ENCODE results near the gene MSRB3. TPM values are rescaled to one million over a fixed set of nuclear protein-coding genes. Genes with fewer than 3 reads are reported as not detected.
"Not testable (repeated sequence)": the region's sequence is repeated elsewhere in the genome, so short reads cannot be mapped to it uniquely, and the experiment has no call there.

Gene MSRB3
- total RNA-seq, 2 experiments from 2014 or later, result not detected

DNA sequence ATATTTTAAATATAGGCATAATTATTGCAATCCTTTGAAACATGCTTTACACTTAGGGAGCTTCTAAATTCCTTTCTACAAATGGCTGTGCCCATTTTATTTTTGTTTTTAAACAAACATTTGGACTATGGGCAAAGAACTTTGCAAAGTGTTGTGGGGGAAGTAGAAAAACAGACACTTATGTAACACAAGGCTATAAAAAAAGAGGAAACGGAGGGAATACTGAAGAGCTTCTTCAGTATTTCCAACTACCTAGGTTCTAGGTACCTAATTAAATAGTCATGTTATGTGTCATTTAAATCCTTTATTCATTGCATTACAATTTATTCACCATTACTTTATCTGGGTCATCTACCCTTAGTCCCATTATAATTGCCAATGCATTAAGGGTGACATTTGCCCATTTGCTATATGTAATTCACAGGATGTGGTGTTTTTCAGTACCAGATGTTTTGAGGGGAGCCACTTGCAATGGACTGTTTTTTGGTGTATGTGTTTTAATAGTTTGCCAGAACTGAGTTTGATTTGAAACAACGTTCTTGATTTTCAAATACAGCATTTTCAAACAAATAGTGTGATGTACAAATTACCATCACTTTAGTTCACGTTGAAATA, 1.5 kb upstream of the MSRB3 start:
- peaks cover 71% of the 10 kb centered on the region for H3K27me3 Mint-ChIP-seq
- peaks cover 4% of the 10 kb centered on the region for H3K4me1 Mint-ChIP-seq
- no peak overlapping the region for H3K27ac Mint-ChIP-seq
- no peak for DNase-seq
- no peaks in the 10 kb centered on the region for H3K9me3 Mint-ChIP-seq
- H3K36me3 Mint-ChIP-seq, result no peaks in the 10 kb centered on the region
- H3K4me3 Mint-ChIP-seq, result no peak overlapping the region

- Mint-ChIP-seq H3K27ac (no peak overlapping the region), H3K4me3 (peak overlapping the region; percentile 29), H3K4me1 (peaks cover 4% of the 10 kb centered on the region), H3K36me3 (no peaks in the 10 kb centered on the region), H3K9me3 (no peaks in the 10 kb centered on the region), H3K27me3 (peaks cover 79% of the 10 kb centered on the region)
- DNase-seq, result no peak
Observed at GRCh38 chr12:65277994-65278575, 398 bp upstream of the MSRB3 start.

DNA sequence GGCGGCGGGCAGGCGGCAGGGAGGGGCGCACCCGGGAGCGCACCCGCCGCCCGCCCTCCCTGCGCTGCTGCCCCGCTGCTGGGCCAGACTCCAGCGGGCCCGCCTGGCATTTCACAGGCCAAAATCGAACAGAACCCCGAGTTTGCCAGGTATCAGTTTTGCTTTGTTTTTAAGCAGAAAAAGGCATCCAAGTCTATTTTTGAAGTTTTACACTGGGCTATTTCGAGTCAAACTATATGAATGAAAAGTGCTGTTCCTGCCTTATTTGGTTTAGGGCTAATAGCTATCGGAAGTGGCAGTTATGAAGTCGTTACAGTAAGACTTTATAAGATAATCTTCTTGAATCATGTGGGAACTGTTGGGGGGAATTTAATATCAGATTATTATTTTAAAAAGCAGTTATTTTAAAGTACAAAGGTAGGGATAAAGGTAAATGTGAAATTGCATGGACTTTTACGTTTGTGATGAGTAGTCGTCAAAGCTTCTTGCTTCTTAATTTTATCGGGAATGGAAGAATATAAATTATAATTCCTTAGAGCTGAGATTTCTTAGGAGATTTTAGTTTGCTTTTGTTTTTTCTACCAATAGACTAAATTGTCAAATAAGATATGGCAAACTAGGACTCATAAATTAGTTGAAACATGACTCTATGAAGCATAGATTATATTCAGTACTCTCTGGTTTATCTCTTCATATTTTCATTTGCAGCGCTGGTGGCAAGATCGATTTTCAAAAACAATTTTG, 1.1 kb downstream of the MSRB3 start:
- Mint-ChIP-seq H3K36me3 (no peaks in the 10 kb centered on the region), H3K27ac (no peak overlapping the region), H3K9me3 (no peaks in the 10 kb centered on the region), H3K4me3 (peak overlapping the region; percentile 62), H3K27me3 (peaks cover 69% of the 10 kb centered on the region), H3K4me1 (peaks cover 4% of the 10 kb centered on the region)
- no peak for DNase-seq

DNA sequence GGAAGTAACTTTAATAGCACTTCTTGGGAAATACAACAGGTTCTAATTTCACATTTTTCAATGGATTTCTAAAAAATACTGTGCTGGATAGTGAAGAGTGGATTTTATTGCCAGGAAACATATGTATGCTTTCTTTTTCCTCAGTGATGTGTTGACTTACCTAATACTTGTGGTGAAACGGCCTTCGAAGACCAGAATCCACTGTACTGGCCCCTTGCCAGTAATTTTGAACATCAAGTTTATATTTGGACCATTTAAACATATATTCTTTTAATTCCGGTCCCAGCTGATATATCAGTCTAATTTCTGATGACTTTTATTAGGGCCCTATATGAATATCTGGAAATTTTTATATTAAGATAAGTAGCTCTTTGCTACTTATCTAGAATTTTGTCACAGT, 1.8 kb downstream of the MSRB3 start:
- DNase-seq, result no peak
- Mint-ChIP-seq H3K27me3 (peaks cover 66% of the 10 kb centered on the region), H3K36me3 (no peaks in the 10 kb centered on the region), H3K27ac (no peak overlapping the region), H3K4me3 (no peak overlapping the region), H3K9me3 (no peaks in the 10 kb centered on the region), H3K4me1 (peaks cover 4% of the 10 kb centered on the region)

- DNase-seq, result no peak
- H3K9me3 Mint-ChIP-seq, result no peaks in the 10 kb centered on the region
- no peaks in the 10 kb centered on the region for H3K36me3 Mint-ChIP-seq
- H3K27me3 Mint-ChIP-seq, result peaks cover 54% of the 10 kb centered on the region
- no peak overlapping the region for H3K4me3 Mint-ChIP-seq
- peaks cover 3% of the 10 kb centered on the region for H3K4me1 Mint-ChIP-seq
- no peak overlapping the region for H3K27ac Mint-ChIP-seq
Observed at GRCh38 chr12:65282840-65283239, 4.4 kb downstream of the MSRB3 start.

DNA sequence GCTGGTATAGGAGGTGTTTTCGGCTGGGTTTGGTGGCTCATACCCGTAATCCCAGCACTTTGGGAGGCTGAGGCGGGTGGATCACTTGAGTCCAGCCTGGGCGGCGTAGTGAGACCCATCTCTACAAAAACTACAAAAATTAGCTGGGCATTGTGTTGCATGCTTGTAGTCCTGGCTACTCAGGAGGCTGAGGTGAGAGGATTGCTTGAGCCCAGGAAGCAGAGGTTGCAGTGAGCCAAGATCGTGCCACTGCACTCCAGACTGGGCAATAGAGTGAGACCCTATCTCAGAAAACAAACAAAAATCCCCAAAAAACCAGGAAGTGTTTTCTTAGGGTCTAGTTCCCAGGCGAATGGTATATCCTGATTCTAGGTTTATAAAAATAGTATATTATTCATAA, 7.0 kb downstream of the MSRB3 start:
- not testable (repeated sequence) for H3K27ac Mint-ChIP-seq, H3K9me3 Mint-ChIP-seq, H3K36me3 Mint-ChIP-seq, H3K4me3 Mint-ChIP-seq, DNase-seq, H3K4me1 Mint-ChIP-seq
- peaks cover 38% of the 10 kb centered on the region for H3K27me3 Mint-ChIP-seq

DNA sequence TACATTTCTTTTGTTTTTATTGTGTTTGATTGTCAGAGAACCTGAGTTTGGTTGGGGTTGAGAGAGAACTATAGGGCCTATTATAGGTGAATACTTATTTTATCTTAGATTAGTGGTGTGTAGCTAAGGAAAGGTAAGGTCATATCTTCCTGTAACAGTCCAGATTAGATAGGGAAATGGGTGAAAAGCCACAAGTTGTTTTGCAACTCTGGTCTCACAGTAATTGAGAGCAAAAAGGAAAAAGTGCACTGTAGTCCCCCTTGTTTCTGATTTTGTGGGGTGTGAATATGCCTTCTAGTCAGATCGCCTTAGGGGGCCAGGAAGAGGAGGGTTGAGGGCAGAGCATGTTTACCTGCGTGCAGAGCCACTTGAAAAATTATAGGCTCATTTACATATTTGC, 8.9 kb downstream of the MSRB3 start:
- Mint-ChIP-seq H3K27ac (no peak overlapping the region), H3K4me1 (no peaks in the 10 kb centered on the region), H3K4me3 (no peak overlapping the region), H3K36me3 (no peaks in the 10 kb centered on the region), H3K9me3 (no peaks in the 10 kb centered on the region), H3K27me3 (peaks cover 20% of the 10 kb centered on the region)
- DNase-seq, result no peak

GRCh38 chr12:65292241-65292640, 13.8 kb downstream of the MSRB3 start:
- Mint-ChIP-seq H3K4me1 (no peaks in the 10 kb centered on the region), H3K36me3 (no peaks in the 10 kb centered on the region), H3K27me3 (peaks cover 17% of the 10 kb centered on the region), H3K27ac (no peak overlapping the region), H3K9me3 (no peaks in the 10 kb centered on the region), H3K4me3 (no peak overlapping the region)
- DNase-seq, result no peak

DNA sequence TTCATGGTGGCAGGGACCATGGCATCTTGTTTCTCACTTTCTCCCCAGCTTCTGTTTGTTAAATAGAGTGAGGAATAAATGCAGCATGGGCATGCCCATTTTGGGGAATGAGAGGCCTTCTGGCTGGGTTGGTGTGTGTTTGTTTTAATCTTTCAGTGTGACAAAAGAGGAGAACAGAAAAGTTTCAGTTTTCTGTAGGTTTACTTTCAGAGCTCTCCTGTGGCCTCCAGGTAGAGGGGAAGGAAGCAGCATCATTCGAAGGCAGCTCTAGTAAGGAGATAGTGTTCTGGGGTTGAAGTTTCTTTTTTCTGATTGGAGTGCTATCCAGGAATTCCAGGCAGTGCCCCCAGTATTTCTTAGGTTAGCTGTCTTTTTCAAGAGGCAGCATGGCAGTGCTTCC, 15.3 kb downstream of the MSRB3 start:
- H3K4me1 Mint-ChIP-seq, result no peaks in the 10 kb centered on the region
- no peak overlapping the region for H3K27ac Mint-ChIP-seq
- H3K36me3 Mint-ChIP-seq, result no peaks in the 10 kb centered on the region
- no peak for DNase-seq
- H3K4me3 Mint-ChIP-seq, result no peak overlapping the region
- H3K27me3 Mint-ChIP-seq, result peaks cover 16% of the 10 kb centered on the region
- no peaks in the 10 kb centered on the region for H3K9me3 Mint-ChIP-seq

GRCh38 chr12:65294641-65295262, 16.3 kb downstream of the MSRB3 start:
- no peak overlapping the region for H3K27ac Mint-ChIP-seq

GRCh38 chr12:65296508-65297265, 18.2 kb downstream of the MSRB3 start:
- no peak overlapping the region for H3K4me3 Mint-ChIP-seq
- no peak overlapping the region for H3K27ac Mint-ChIP-seq
- H3K27me3 Mint-ChIP-seq, result peaks cover 26% of the 10 kb centered on the region
- DNase-seq, result no peak
- H3K9me3 Mint-ChIP-seq, result no peaks in the 10 kb centered on the region
- H3K36me3 Mint-ChIP-seq, result no peaks in the 10 kb centered on the region
- no peaks in the 10 kb centered on the region for H3K4me1 Mint-ChIP-seq

More at GRCh38 chr12:65294641-65295262, 16.3 kb downstream of the MSRB3 start:
- Mint-ChIP-seq H3K4me3 (no peak overlapping the region), H3K36me3 (no peaks in the 10 kb centered on the region), H3K27me3 (peaks cover 16% of the 10 kb centered on the region), H3K4me1 (no peaks in the 10 kb centered on the region), H3K9me3 (no peaks in the 10 kb centered on the region)
- DNase-seq, result no peak

DNA sequence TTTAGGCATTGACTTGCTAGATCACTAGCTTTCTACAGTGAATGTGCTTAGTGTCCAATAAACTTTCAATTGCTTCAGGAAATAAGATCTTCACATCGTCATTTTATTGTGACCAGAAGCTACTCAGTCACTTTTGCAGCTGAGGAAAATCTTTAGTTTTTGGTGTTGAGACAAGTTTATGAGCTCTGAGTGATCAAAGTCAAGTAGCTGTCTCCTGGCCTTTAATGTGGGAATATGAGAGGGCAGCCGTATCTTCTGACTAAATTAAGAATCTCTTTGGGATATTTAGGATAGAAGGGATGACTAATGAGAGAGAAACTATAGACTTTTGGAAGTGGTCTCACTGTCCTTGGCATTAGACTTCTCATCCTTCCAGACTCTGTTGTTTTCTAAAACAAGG, 21.6 kb downstream of the MSRB3 start:
- Mint-ChIP-seq H3K36me3 (no peaks in the 10 kb centered on the region), H3K27ac (no peak overlapping the region), H3K27me3 (peaks cover 33% of the 10 kb centered on the region), H3K9me3 (no peaks in the 10 kb centered on the region), H3K4me3 (no peak overlapping the region), H3K4me1 (no peaks in the 10 kb centered on the region)
- no peak for DNase-seq

- H3K4me1 Mint-ChIP-seq, result no peaks in the 10 kb centered on the region
- no peaks in the 10 kb centered on the region for H3K9me3 Mint-ChIP-seq
- H3K4me3 Mint-ChIP-seq, result no peak overlapping the region
Observed at GRCh38 chr12:65300679-65301349, 22.3 kb downstream of the MSRB3 start.

DNA sequence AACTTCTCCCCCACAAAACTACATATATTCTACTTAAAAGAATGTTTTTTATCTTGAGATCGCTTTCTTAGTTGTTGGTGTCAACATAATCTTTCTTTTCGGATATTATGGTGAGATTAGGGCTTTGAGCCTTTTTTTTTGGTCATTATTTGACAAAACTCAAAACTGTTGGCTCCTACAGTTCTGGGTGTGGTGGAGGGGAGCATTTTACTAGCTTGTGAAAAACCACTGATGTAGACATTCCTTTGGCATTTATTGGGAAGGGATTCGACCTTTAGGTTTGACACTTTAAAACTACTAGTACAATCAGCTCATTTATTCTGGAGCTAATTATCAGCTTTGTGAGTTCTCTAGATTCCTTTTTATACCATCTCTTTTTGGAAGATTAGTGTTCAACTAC, 24.4 kb downstream of the MSRB3 start:
- no peak for DNase-seq
- Mint-ChIP-seq H3K27ac (no peak overlapping the region), H3K9me3 (no peaks in the 10 kb centered on the region), H3K27me3 (peaks cover 19% of the 10 kb centered on the region), H3K4me1 (no peaks in the 10 kb centered on the region), H3K4me3 (no peak overlapping the region), H3K36me3 (no peaks in the 10 kb centered on the region)

More at GRCh38 chr12:65300679-65301349, 22.3 kb downstream of the MSRB3 start:
- no peak overlapping the region for H3K27ac Mint-ChIP-seq
- H3K36me3 Mint-ChIP-seq, result no peaks in the 10 kb centered on the region
- H3K27me3 Mint-ChIP-seq, result peaks cover 33% of the 10 kb centered on the region
- no peak for DNase-seq

Measured in activated naive CD8-positive, alpha-beta T cell treated with anti-CD3 and anti-CD28 coated beads for 36 hours (primary cell).